ENCODE results near the gene MPHOSPH6.
"Not testable (repeated sequence)": the region's sequence is repeated elsewhere in the genome, so short reads cannot be mapped to it uniquely, and the experiment has no call there.

Gene MPHOSPH6

DNA sequence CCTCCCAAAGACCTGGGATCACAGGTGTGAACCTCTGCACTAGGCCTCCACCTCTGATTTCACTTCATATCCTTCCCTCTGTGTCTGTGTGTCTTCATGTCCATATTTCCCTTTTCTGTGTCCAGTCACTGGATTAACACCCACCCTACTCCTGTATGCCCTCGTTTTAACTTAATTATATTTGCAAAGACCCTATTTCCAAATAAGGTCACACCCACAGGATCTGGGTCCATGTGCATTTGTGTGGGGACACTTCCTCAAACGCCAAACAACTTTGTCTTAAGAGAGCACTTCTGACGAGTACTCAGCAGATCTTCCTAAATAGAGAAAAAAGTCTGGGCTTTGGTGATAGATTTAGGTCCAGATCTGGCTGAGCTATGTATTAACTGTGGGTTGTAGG lies 56.3 kb downstream of the MPHOSPH6 start:
- DNase-seq: no peak

DNA sequence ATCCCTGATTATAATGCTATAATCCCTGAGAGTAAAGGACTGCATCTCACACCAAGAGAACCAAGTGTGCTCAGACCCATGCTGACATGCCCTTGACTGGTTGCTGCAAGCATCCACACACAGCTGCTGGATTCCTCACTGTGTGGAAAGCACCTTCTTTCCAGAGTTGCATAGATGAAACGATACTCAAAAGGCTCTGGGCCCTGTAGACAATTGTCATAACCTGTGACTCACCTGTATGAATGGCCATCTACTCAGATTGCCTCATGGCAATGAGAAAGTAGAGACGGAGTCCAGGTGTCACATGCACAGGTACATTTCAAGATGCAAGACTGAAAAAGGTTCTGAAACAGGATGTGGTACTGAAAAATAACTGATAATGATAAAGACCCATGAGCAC lies 58.1 kb downstream of the MPHOSPH6 start:
- no peak for DNase-seq

DNA sequence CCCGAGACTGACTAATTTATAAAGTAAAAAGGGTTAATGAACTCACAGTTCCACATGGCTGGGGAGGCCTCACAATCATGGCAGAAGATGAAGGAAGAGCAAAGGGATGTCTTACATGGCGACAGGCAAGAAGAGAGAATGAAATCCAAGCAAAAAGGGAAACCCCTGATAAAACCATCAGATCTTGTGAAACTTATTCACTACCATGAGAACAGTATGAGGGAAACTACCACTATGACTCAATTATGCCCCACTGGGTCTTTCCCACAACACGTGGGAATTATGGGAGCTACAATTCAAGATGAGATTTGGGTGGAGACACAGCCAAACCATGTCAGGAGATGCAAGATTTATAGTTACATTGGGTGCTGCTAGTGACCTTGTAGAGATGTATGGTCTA lies 60.8 kb downstream of the MPHOSPH6 start:
- DNase-seq: not testable (repeated sequence)

DNA sequence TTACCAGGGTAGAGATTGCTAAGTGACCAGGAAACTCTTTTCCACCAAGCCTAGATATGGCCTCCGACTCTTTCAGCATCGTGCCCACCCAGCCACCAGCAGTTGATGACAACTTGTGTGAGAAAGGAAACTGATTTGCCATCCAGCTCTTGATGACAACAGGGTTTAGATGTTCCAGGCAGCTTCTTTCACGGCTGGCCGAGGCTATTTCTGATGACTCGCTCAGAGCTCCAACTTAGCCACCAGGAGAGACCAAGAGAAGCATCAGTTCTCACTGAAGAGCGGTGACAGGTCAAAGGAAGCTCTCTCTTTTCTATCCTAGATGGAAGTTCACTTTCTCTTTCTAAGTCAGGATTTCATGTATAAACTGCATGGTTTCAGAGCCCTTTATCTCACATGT lies 61.2 kb downstream of the MPHOSPH6 start:
- DNase-seq: no peak

DNA sequence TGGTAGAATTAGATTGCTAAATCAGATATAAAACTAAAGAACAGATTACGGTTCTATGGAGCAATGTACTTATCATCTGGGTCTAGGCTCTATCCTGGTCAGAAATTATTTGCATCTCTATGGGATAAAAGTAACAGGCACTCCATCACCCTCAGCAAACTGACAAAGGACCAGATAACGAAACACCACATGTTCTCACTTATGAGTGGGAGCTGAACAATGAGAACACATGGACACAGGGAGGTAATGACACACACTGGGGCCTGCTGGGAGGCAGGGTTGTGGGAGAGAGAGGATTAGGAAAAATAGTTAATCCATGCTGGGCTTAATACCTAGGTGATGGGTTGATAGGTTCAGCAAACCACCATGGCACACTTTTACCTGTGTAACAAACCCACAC lies 61.9 kb downstream of the MPHOSPH6 start:
- DNase-seq: no peak

DNA sequence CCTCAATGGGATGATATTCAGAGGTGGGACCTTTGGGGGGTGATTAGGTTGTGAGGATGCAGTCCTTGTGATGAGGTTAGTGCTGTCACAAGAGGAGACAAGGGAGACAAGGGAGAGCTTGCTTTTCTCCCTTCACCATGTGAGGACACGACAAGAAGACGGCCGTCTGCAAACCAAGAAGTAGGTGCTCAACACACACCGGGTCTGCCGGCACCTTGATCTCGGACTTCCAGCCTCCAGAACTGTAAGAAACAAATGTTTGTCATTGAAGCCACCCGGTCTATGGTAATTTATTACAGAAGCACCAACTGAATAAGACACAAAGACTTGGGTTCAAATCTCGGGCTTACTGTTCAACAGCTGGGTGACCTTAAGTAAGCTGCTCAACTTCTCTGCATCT lies 64.9 kb downstream of the MPHOSPH6 start:
- no peak for DNase-seq
